Keratinocyte (primary cell): ENCODE measurements around the gene ACAP2.
"Not testable (repeated sequence)": the region's sequence is repeated elsewhere in the genome, so short reads cannot be mapped to it uniquely, and the experiment has no call there.

Experiments
- EZH2 ChIP-seq: IDR thresholded peaks from one replicate; pipeline ENCODE4 v1.6.1; 2012; ENCODE audit warnings: inconsistent platforms, mild to moderate bottlenecking, low read length, moderate library complexity
- TF ChIP-seq, protein P1 (sequence below), 3 experiments: IDR thresholded peaks in 1 of 3; conservative IDR thresholded peaks in 1 of 3; optimal IDR thresholded peaks in 1 of 3; 2 replicates in 2 of 3; 3 replicates in 1 of 3; pipeline versions ENCODE3 to v1.5.1; 2011; ENCODE audit warnings: low read length in 3 of 3, mild to moderate bottlenecking in 3 of 3, moderate library complexity in 2 of 3, control low read depth in 1 of 3, inconsistent platforms in 1 of 3; ENCODE audit not compliant: insufficient read depth in 2 of 3; ENCODE audit errors: extremely low read depth in 1 of 3

- TF ChIP-seq, protein P1, sequence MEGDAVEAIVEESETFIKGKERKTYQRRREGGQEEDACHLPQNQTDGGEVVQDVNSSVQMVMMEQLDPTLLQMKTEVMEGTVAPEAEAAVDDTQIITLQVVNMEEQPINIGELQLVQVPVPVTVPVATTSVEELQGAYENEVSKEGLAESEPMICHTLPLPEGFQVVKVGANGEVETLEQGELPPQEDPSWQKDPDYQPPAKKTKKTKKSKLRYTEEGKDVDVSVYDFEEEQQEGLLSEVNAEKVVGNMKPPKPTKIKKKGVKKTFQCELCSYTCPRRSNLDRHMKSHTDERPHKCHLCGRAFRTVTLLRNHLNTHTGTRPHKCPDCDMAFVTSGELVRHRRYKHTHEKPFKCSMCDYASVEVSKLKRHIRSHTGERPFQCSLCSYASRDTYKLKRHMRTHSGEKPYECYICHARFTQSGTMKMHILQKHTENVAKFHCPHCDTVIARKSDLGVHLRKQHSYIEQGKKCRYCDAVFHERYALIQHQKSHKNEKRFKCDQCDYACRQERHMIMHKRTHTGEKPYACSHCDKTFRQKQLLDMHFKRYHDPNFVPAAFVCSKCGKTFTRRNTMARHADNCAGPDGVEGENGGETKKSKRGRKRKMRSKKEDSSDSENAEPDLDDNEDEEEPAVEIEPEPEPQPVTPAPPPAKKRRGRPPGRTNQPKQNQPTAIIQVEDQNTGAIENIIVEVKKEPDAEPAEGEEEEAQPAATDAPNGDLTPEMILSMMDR (optimal IDR thresholded peaks at IDR 0.05 in 1 of 3, IDR thresholded peaks at IDR 0.05 in 1 of 3, conservative IDR thresholded peaks at IDR 0.05 in 1 of 3; ENCODE audit: extremely low read depth in 1 of 3, insufficient read depth in 2 of 3, low read length in 3 of 3) = not testable (repeated sequence)
- TF ChIP-seq EZH2 = not testable (repeated sequence)
Measured at GRCh38 chr3:195228886-195229285, 213.9 kb downstream of the ACAP2 start.
